Stimulated activated naive CD8-positive, alpha-beta T cell treated with anti-CD3 and anti-CD28 coated beads, Interleukin-15, Interleukin-2, amounts not matched to agents 100 ng/mL and 50 ng/mL, for 24 hours (primary cell): ENCODE results near the gene SCGB2B2.
A peak's percentile ranks its signal among the peaks of the same experiment; 100 is the strongest.
"Not testable (repeated sequence)": the region's sequence is repeated elsewhere in the genome, so short reads cannot be mapped to it uniquely, and the experiment has no call there.

Experiments used
- H3K27ac Mint-ChIP-seq: one replicate; pipeline ENCODE4 v1.8.0; 2021; ENCODE audit warnings: mild to moderate bottlenecking, mixed read lengths
- H3K27me3 Mint-ChIP-seq: one replicate; pipeline ENCODE4 v1.8.0; 2021; ENCODE audit warnings: mixed read lengths
- H3K36me3 Mint-ChIP-seq: one replicate; pipeline ENCODE4 v1.8.0; 2021; ENCODE audit warnings: low read depth, mixed read lengths
- H3K4me1 Mint-ChIP-seq: one replicate; pipeline ENCODE4 v1.8.0; 2021; ENCODE audit warnings: low read depth, mixed read lengths
- H3K4me3 Mint-ChIP-seq: one replicate; pipeline ENCODE4 v1.8.0; 2021; ENCODE audit warnings: mild to moderate bottlenecking, mixed read lengths
- H3K9me3 Mint-ChIP-seq: one replicate; pipeline ENCODE4 v1.8.0; 2021; ENCODE audit warnings: mixed read lengths

The SCGB2B2 gene

GRCh38 chr19:34676697-34677385 is at the start of gene SCGB2B2:
SCGB2B2 (minus strand) TSS chr19:34677159; CDS start chr19:34594563, 82,596 bp downstream.
- peaks cover 41% of the 10 kb centered on the region for H3K36me3 Mint-ChIP-seq
- H3K4me1 Mint-ChIP-seq, result peaks cover 44% of the 10 kb centered on the region
- H3K27ac Mint-ChIP-seq, result peak within 1 kb of the TSS; percentile 99
- H3K4me3 Mint-ChIP-seq, result peak within 1 kb of the TSS; percentile 93
- peaks cover 26% of the 10 kb centered on the region for H3K9me3 Mint-ChIP-seq
- H3K27me3 Mint-ChIP-seq, result peaks cover 12% of the 10 kb centered on the region

GRCh38 chr19:34725400-34725799 is 48.4 kb upstream of the SCGB2B2 start:
- H3K4me3 Mint-ChIP-seq, result no peak overlapping the region
- no peaks in the 10 kb centered on the region for H3K4me1 Mint-ChIP-seq
- peaks cover 33% of the 10 kb centered on the region for H3K27me3 Mint-ChIP-seq
- no peaks in the 10 kb centered on the region for H3K36me3 Mint-ChIP-seq
- H3K27ac Mint-ChIP-seq, result no peak overlapping the region
- H3K9me3 Mint-ChIP-seq, result no peaks in the 10 kb centered on the region

GRCh38 chr19:34722353-34722752 is 45.4 kb upstream of the SCGB2B2 start:
- H3K4me3 Mint-ChIP-seq, result no peak overlapping the region
- no peaks in the 10 kb centered on the region for H3K9me3 Mint-ChIP-seq
- H3K4me1 Mint-ChIP-seq, result no peaks in the 10 kb centered on the region
- peaks cover 25% of the 10 kb centered on the region for H3K27me3 Mint-ChIP-seq
- H3K27ac Mint-ChIP-seq, result no peak overlapping the region
- no peaks in the 10 kb centered on the region for H3K36me3 Mint-ChIP-seq

- no peak overlapping the region for H3K4me3 Mint-ChIP-seq
- no peak overlapping the region for H3K27ac Mint-ChIP-seq
- no peaks in the 10 kb centered on the region for H3K4me1 Mint-ChIP-seq
- H3K27me3 Mint-ChIP-seq, result peaks cover 32% of the 10 kb centered on the region
- peaks cover 14% of the 10 kb centered on the region for H3K9me3 Mint-ChIP-seq
- peaks cover 10% of the 10 kb centered on the region for H3K36me3 Mint-ChIP-seq
Observed at GRCh38 chr19:34715357-34715756, 38.4 kb upstream of the SCGB2B2 start.

- H3K27ac Mint-ChIP-seq, result no peak overlapping the region
- H3K36me3 Mint-ChIP-seq, result peaks cover 10% of the 10 kb centered on the region
- no peaks in the 10 kb centered on the region for H3K4me1 Mint-ChIP-seq
- H3K9me3 Mint-ChIP-seq, result peaks cover 14% of the 10 kb centered on the region
- no peak overlapping the region for H3K4me3 Mint-ChIP-seq
- peaks cover 32% of the 10 kb centered on the region for H3K27me3 Mint-ChIP-seq
Observed at GRCh38 chr19:34713262-34713637, 36.3 kb upstream of the SCGB2B2 start.

GRCh38 chr19:34712395-34713261 is 35.7 kb upstream of the SCGB2B2 start:
- peaks cover 32% of the 10 kb centered on the region for H3K27me3 Mint-ChIP-seq
- peaks cover 10% of the 10 kb centered on the region for H3K36me3 Mint-ChIP-seq
- no peak overlapping the region for H3K4me3 Mint-ChIP-seq
- H3K27ac Mint-ChIP-seq, result no peak overlapping the region
- no peaks in the 10 kb centered on the region for H3K4me1 Mint-ChIP-seq
- H3K9me3 Mint-ChIP-seq, result peaks cover 14% of the 10 kb centered on the region

- peaks cover 29% of the 10 kb centered on the region for H3K27me3 Mint-ChIP-seq
- H3K36me3 Mint-ChIP-seq, result peaks cover 10% of the 10 kb centered on the region
- no peak overlapping the region for H3K4me3 Mint-ChIP-seq
- H3K9me3 Mint-ChIP-seq, result peaks cover 20% of the 10 kb centered on the region
- no peak overlapping the region for H3K27ac Mint-ChIP-seq
- H3K4me1 Mint-ChIP-seq, result no peaks in the 10 kb centered on the region
Observed at GRCh38 chr19:34711890-34712289, 34.9 kb upstream of the SCGB2B2 start.

GRCh38 chr19:34707661-34708060 is 30.7 kb upstream of the SCGB2B2 start:
- Mint-ChIP-seq H3K9me3 (peaks cover 8% of the 10 kb centered on the region), H3K27me3 (peaks cover 26% of the 10 kb centered on the region), H3K27ac (no peak overlapping the region), H3K36me3 (no peaks in the 10 kb centered on the region), H3K4me1 (no peaks in the 10 kb centered on the region), H3K4me3 (no peak overlapping the region)

- peaks cover 35% of the 10 kb centered on the region for H3K27me3 Mint-ChIP-seq
- H3K4me1 Mint-ChIP-seq, result no peaks in the 10 kb centered on the region
- H3K4me3 Mint-ChIP-seq, result no peak overlapping the region
- H3K27ac Mint-ChIP-seq, result no peak overlapping the region
- H3K36me3 Mint-ChIP-seq, result peaks cover 4% of the 10 kb centered on the region
- peaks cover 38% of the 10 kb centered on the region for H3K9me3 Mint-ChIP-seq
Observed at GRCh38 chr19:34692549-34692948, 15.6 kb upstream of the SCGB2B2 start.

- Mint-ChIP-seq H3K27me3 (peaks cover 35% of the 10 kb centered on the region), H3K9me3 (peaks cover 60% of the 10 kb centered on the region), H3K27ac (no peak overlapping the region), H3K4me3 (no peak overlapping the region), H3K4me1 (no peaks in the 10 kb centered on the region), H3K36me3 (peaks cover 12% of the 10 kb centered on the region)
Observed at GRCh38 chr19:34690372-34690771, 13.4 kb upstream of the SCGB2B2 start.

- Mint-ChIP-seq H3K36me3 (peaks cover 28% of the 10 kb centered on the region), H3K4me3 (no peak overlapping the region), H3K9me3 (peaks cover 64% of the 10 kb centered on the region)
Observed at GRCh38 chr19:34688592-34688991, 11.6 kb upstream of the SCGB2B2 start.

GRCh38 chr19:34687348-34687747 is 10.4 kb upstream of the SCGB2B2 start:
- Mint-ChIP-seq H3K27me3 (peaks cover 14% of the 10 kb centered on the region), H3K4me1 (no peaks in the 10 kb centered on the region), H3K9me3 (peaks cover 69% of the 10 kb centered on the region), H3K4me3 (no peak overlapping the region), H3K36me3 (peaks cover 41% of the 10 kb centered on the region), H3K27ac (no peak overlapping the region)

More at GRCh38 chr19:34688592-34688991, 11.6 kb upstream of the SCGB2B2 start:
- Mint-ChIP-seq H3K4me1 (no peaks in the 10 kb centered on the region), H3K27me3 (peaks cover 23% of the 10 kb centered on the region), H3K27ac (no peak overlapping the region)

GRCh38 chr19:34686455-34686854 is 9.5 kb upstream of the SCGB2B2 start:
- H3K4me1 Mint-ChIP-seq, result no peaks in the 10 kb centered on the region
- H3K27me3 Mint-ChIP-seq, result peaks cover 5% of the 10 kb centered on the region
- peaks cover 72% of the 10 kb centered on the region for H3K9me3 Mint-ChIP-seq
- H3K27ac Mint-ChIP-seq, result no peak overlapping the region
- no peak overlapping the region for H3K4me3 Mint-ChIP-seq
- H3K36me3 Mint-ChIP-seq, result peaks cover 50% of the 10 kb centered on the region

- H3K9me3 Mint-ChIP-seq, result peaks cover 69% of the 10 kb centered on the region
- H3K36me3 Mint-ChIP-seq, result peaks cover 61% of the 10 kb centered on the region
- not testable (repeated sequence) for H3K27me3 Mint-ChIP-seq, H3K27ac Mint-ChIP-seq, H3K4me3 Mint-ChIP-seq, H3K4me1 Mint-ChIP-seq
Observed at GRCh38 chr19:34685266-34685665, 8.3 kb upstream of the SCGB2B2 start.

GRCh38 chr19:34681478-34681877 is 4.5 kb upstream of the SCGB2B2 start:
- no peak overlapping the region for H3K4me3 Mint-ChIP-seq
- no peak overlapping the region for H3K27ac Mint-ChIP-seq
- H3K27me3 Mint-ChIP-seq, result no peaks in the 10 kb centered on the region
- peaks cover 57% of the 10 kb centered on the region for H3K9me3 Mint-ChIP-seq
- peaks cover 77% of the 10 kb centered on the region for H3K36me3 Mint-ChIP-seq
- H3K4me1 Mint-ChIP-seq, result peaks cover 33% of the 10 kb centered on the region
